ENCODE results near the gene PRSS36.

Gene PRSS36

DNA sequence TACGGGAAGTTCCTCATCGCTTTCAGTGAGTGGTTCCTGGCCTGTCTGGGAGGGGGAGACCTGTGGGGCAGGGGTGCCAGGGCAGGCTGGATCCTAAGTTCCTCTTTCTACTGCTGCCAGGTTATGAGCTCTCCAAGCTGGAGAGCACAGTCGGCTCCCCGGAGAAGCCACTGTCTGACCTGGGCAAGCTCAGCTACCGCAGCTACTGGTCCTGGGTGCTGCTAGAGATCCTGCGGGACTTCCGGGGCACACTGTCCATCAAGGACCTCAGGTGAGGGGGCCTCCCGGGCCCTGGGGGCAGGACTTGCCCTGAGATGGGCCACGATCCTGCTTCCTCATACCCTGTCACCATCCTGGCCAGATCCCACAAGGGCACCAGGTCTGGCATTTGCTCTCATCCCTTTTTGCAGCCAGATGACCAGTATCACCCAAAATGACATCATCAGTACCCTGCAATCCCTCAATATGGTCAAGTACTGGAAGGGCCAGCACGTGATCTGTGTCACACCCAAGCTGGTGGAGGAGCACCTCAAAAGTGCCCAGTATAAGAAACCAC is 19.5 kb downstream of the PRSS36 start:
- H3K4me3 Mint-ChIP-seq = no peak overlapping the region
- H3K27ac Mint-ChIP-seq = no peak overlapping the region
- peaks cover 5% of the 10 kb centered on the region for H3K4me1 Mint-ChIP-seq (ENCODE audit: low read depth)
- H3K27me3 Mint-ChIP-seq (ENCODE audit: low read depth) = no peaks in the 10 kb centered on the region
- peaks cover 19% of the 10 kb centered on the region for H3K36me3 Mint-ChIP-seq (ENCODE audit: low read depth)
- no peaks in the 10 kb centered on the region for H3K9me3 Mint-ChIP-seq

DNA sequence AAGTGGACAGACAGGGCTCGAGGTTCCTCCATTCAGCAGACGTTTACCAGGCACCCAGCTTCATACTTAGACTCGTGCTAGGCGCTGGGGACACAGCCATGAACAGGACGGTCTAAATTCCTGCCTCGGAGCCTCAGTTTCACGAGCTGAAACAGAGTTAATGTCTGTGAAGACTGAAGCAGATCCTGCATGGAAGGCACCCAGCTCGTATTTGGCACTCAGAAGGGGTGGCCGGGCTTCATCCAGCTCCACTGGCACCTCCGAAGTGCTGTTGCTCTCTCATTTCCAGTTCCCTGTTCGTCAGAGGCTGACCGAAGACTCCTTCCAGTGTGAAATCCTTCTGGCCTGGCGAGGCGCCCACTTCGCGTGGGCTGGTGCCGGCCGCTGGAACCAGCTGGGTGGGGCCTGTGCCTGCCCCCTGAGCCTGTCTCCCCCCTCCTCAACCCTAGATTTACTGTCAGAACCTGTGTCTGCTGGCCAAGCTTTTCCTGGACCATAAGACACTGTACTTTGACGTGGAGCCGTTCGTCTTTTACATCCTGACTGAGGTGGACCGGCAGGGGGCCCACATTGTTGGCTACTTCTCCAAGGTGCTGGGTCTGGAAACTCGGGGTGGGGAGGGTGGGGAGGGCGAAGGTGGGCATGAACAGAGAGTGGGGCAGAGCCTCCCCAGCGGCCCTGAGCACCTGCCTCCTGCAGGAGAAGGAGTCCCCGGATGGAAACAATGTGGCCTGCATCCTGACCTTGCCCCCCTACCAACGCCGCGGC is 20.1 kb downstream of the PRSS36 start:
- Mint-ChIP-seq H3K27me3 (ENCODE audit: low read depth) (no peaks in the 10 kb centered on the region), H3K36me3 (ENCODE audit: low read depth) (peaks cover 19% of the 10 kb centered on the region), H3K9me3 (no peaks in the 10 kb centered on the region), H3K4me3 (no peak overlapping the region), H3K4me1 (ENCODE audit: low read depth) (peaks cover 5% of the 10 kb centered on the region), H3K27ac (no peak overlapping the region)

DNA sequence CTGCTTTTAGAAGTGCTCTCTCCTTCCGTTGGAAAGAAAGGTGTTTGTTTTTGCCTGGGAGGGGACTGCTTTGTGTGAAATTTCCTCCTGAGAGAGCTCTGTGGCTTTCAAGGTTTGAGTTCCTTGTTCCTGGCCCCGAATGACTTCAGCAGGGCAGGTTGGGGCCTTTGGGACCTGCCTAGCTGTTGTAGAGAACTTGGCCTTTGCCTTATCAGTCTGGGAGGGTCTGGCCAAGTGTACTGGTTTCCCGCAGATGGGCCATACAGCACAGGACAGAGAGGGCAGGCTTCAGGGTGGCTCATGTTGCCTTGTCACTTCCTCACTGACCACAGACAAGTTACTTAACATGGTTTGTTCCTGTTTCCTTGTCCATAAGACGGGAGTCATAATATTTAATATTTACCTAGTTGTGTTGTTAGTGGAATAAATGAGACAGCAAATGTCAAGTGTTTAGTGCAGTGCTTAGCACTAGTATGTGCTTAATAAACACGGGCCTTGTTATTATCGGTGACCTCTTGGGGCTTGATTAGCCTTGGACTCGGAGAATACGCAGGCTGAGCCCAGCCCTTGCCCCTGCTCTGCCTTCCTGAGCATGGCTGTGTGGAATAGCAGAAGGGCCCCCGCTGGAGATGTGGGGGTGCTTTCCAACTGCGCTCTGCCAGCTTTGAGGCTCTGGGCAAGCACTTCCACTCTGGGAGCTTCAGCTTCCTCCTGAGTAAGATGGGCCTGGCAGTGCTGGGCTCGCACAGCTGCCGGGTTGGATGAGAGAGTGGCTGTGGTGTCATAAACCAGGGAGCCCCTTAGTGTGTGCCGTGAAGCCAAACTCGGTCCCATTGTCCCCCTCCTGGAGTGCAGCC is 20.9 kb downstream of the PRSS36 start:
- H3K4me1 Mint-ChIP-seq (ENCODE audit: low read depth) = peaks cover 5% of the 10 kb centered on the region
- no peaks in the 10 kb centered on the region for H3K27me3 Mint-ChIP-seq (ENCODE audit: low read depth)
- peaks cover 19% of the 10 kb centered on the region for H3K36me3 Mint-ChIP-seq (ENCODE audit: low read depth)
- H3K4me3 Mint-ChIP-seq = no peak overlapping the region
- peak overlapping the region; percentile 68 for H3K27ac Mint-ChIP-seq
- no peaks in the 10 kb centered on the region for H3K9me3 Mint-ChIP-seq

DNA sequence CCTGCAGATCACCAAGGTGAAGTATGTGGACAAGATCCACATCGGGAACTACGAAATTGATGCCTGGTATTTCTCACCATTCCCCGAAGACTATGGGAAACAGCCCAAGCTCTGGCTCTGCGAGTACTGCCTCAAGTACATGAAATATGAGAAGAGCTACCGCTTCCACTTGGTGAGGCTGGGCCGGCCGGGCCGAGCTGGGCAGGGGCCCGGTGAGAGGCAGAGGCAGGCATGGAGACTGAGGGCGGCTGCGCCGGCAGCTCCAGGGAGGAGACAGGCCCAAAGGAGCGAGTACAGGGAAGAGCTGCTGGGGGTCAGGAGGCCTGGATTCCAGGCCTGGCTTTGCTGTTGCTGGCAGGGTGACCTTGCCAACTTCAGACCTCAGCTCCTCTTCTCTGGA is 22.7 kb downstream of the PRSS36 start:
- Mint-ChIP-seq H3K27me3 (ENCODE audit: low read depth) (no peaks in the 10 kb centered on the region), H3K4me1 (ENCODE audit: low read depth) (peaks cover 5% of the 10 kb centered on the region), H3K27ac (no peak overlapping the region), H3K36me3 (ENCODE audit: low read depth) (peaks cover 20% of the 10 kb centered on the region), H3K4me3 (no peak overlapping the region), H3K9me3 (no peaks in the 10 kb centered on the region)

DNA sequence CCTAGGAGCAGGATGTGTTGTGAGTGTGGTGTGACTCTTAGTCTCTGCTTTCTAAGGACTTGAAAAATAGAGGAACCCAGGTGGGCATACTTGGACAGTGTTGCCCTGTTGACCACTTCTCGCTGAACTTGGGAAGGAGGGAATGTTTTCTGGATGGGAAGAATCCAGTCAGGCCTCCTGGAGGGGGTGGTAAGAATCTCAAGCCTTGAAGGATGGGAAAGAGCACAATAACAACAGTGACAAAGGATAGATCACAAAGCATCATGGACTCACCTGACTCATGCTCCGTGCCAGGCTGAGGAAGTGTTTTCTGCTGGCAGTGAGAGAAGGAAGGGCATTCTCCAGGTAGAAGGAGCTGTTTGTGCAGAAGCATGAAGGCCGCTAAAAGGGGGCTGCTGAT is 24.0 kb downstream of the PRSS36 start:
- Mint-ChIP-seq H3K36me3 (ENCODE audit: low read depth) (peaks cover 22% of the 10 kb centered on the region), H3K27ac (peak overlapping the region; percentile 24), H3K27me3 (ENCODE audit: low read depth) (no peaks in the 10 kb centered on the region), H3K4me3 (no peak overlapping the region), H3K4me1 (ENCODE audit: low read depth) (peaks cover 5% of the 10 kb centered on the region), H3K9me3 (no peaks in the 10 kb centered on the region)

DNA sequence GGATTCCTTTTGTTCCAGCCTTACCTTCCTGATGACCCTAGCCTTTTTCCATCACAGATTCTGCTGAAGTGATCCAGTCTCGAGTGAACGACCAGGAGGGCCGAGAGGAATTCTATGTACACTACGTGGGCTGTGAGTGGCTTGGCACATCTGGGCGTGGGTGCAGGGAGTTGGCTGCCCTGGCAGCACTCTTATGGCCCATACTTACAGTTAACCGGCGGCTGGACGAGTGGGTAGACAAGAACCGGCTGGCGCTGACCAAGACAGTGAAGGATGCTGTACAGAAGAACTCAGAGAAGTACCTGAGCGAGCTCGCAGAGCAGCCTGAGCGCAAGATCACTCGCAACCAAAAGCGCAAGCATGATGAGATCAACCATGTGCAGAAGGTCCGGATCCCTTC is 29.7 kb downstream of the PRSS36 start:
- Mint-ChIP-seq H3K4me1 (ENCODE audit: low read depth) (peaks cover 13% of the 10 kb centered on the region), H3K36me3 (ENCODE audit: low read depth) (peaks cover 19% of the 10 kb centered on the region), H3K27me3 (ENCODE audit: low read depth) (no peaks in the 10 kb centered on the region), H3K9me3 (no peaks in the 10 kb centered on the region), H3K4me3 (no peak overlapping the region), H3K27ac (no peak overlapping the region)

DNA sequence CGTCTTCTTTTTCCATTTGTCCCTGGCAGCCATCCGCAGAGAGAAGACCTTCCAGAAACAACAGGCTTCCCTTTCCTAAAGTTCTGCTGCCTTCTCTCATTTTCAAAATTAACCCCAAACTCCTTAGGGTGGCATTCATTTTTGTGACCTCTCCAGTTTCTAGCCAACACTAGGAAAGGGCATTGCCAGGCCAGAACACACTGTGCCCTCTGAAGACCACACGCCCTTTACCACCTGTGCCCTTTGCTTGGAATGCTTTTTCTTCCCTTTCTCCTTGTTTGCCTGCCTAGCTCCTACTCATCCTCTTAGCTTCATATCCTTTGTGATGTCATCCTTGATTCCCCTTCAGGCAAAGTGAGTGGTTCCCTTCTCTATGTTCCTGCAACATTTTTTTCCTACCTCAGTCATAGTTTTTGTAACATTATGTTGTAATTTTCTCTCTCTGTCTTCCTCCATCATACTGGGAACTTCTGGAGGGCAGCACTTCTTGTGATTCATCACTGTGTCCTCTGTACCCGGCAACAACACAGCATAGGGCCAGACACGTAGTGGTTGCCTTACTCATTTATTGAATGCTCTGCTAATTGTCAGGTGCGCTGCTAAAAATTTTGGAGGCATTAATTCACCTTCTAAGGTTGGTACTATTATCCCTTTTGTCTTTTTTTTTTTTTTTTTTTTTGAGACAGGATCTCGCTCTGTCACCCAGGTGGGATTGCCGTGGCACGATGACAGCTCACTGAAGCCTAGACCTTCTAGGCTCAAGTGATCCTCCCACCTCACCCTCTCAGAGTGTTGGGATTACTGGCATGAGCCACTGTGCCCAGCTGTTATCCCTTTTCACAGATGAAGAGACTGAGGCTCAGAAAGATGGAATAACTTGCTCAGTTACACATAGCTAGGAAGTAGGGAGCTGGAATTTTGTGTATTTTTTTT is 31.4 kb downstream of the PRSS36 start:
- Mint-ChIP-seq H3K27me3 (ENCODE audit: low read depth) (no peaks in the 10 kb centered on the region), H3K36me3 (ENCODE audit: low read depth) (peaks cover 20% of the 10 kb centered on the region), H3K27ac (peak overlapping the region; percentile 78), H3K9me3 (no peaks in the 10 kb centered on the region), H3K4me1 (ENCODE audit: low read depth) (peaks cover 16% of the 10 kb centered on the region), H3K4me3 (peak overlapping the region; percentile 87)

DNA sequence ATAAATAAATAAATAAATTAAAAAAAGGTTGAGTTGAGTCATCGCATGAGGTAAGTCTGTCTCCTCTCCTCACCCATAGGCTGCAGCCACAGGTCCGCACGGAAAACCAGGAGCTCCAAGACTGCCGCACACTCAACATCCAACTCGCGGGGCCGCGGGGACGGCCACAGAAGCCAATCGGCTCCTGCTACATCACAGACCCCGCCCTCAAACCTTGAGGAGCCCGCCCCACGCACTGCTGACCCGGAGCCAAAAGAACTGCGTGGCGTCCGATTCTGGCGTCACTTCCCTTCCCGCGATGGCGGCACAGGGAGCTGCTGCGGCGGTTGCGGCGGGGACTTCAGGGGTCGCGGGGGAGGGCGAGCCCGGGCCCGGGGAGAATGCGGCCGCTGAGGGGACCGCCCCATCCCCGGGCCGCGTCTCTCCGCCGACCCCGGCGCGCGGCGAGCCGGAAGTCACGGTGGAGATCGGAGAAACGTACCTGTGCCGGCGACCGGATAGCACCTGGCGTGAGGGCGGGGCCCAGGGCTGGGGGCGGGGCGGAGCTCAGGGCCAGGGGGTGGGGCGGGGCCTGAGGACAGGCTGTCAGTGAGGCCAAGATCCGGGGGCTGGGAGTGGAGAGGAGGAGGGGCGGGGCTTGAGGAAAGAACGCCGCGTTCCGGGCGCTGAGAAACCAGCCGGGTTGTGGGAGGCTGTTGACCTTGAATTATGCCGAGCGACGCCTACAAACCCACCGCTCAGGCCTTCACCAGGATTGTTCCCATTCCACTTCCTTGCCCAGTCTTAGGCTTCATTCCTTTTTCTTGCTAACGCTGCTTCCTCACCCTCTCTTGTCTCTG is 32.3 kb downstream of the PRSS36 start, which contains the start of gene KAT8:
Gene KAT8, plus strand, starts transcription at position 281 of the 839 bp plus-strand sequence. Its CDS starts 18 bp downstream, at position 299.
- Mint-ChIP-seq H3K27me3 (ENCODE audit: low read depth) (no peaks in the 10 kb centered on the region), H3K36me3 (ENCODE audit: low read depth) (peaks cover 20% of the 10 kb centered on the region), H3K4me3 (peak within 1 kb of the TSS; percentile 87), H3K4me1 (ENCODE audit: low read depth) (peaks cover 16% of the 10 kb centered on the region), H3K27ac (peak within 1 kb of the TSS; percentile 86), H3K9me3 (no peaks in the 10 kb centered on the region)

DNA sequence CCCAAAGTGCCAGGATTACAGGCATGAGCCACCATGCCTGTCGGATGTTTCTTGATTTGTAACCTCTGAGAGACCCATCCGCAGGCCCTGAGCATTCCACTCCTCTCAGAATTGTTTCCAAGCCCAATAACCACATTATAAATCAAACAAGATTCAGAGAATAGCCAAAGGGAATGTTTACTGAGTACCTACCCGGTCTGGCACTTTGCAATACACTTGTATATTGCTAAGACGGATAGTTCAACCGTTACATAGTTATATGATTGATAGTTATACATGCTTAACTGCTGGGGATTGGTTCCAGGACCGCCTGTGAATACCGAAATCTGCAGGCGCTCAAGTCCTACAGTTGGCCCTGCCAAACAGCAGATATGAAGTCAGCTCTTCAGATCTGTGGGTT is 35.4 kb downstream of the PRSS36 start:
- Mint-ChIP-seq H3K27ac (no peak overlapping the region), H3K27me3 (ENCODE audit: low read depth) (no peaks in the 10 kb centered on the region), H3K4me1 (ENCODE audit: low read depth) (peaks cover 18% of the 10 kb centered on the region), H3K9me3 (no peaks in the 10 kb centered on the region), H3K4me3 (no peak overlapping the region), H3K36me3 (ENCODE audit: low read depth) (peaks cover 9% of the 10 kb centered on the region)

DNA sequence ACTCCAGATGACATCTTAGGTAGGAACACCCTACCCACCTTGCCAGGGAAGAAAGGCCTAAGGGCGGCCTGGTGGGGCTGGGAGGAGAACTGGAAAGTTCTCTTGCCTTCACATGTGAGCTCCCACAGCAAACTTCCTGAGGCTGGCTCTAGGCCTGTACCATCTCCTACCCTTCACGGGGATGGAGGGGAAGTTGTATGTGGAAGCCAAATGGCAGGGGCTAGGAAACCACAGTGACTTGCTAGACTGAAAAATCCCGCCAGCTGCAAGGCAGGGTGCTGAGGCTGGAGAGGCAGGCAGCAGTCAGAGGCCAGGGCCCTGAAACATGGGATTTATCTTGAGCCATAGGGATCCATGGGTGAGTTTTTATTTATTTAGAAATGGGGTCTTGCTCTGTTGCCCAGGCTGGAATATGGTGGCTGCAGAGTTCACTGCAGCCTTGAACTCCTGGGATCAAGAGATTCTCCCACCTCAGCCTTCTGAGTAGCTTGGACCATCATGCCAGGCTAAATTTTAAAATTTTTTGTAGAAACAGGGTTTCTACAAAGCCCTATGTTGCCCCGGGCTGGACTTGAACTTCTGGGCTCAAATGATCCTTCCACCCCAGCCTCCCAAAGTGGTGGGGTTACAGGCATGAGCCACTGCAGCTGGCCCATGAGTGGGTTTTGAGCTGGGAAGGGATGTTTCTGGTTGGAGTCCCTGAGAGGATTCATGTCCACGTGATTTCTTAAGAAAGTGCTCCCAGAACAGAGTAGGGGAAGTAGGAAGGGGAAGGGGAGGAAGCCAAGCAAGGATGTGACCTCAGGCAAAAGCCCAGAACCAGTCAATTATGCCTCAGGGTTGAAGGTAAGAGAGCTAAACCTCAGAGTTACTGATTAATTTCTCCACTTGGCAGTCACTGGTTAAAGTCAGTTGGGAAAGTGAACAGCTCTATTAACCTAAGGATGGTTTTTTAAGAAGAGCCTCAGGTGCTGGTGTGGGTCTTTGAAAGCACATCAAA is 36.4 kb downstream of the PRSS36 start:
- Mint-ChIP-seq H3K4me1 (ENCODE audit: low read depth) (peaks cover 14% of the 10 kb centered on the region), H3K36me3 (ENCODE audit: low read depth) (peaks cover 9% of the 10 kb centered on the region), H3K9me3 (no peaks in the 10 kb centered on the region), H3K27ac (peak overlapping the region; percentile 65), H3K4me3 (no peak overlapping the region), H3K27me3 (ENCODE audit: low read depth) (no peaks in the 10 kb centered on the region)

DNA sequence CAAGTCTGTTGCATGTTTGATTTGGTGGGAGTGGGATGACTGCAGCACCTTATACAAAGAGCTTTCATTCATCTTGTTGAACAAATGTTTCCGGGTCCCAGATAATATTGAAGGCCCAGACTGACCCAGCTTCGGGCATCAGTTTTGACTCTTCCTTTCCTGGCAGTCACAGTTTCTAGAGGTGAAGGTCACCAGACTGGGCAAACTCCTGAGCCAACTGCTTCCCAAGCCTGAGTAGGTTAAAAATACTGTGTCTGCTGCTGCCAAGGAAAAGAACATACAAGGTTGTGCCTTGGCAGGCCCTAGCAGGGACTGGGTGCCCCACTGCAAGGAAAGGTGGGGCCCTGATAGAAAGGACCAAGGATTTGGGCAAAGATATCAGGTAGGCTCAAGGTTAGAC is 37.2 kb downstream of the PRSS36 start:
- H3K4me3 Mint-ChIP-seq = no peak overlapping the region
- H3K27ac Mint-ChIP-seq = no peak overlapping the region
- peaks cover 12% of the 10 kb centered on the region for H3K4me1 Mint-ChIP-seq (ENCODE audit: low read depth)
- no peaks in the 10 kb centered on the region for H3K27me3 Mint-ChIP-seq (ENCODE audit: low read depth)
- no peaks in the 10 kb centered on the region for H3K9me3 Mint-ChIP-seq
- peaks cover 9% of the 10 kb centered on the region for H3K36me3 Mint-ChIP-seq (ENCODE audit: low read depth)

DNA sequence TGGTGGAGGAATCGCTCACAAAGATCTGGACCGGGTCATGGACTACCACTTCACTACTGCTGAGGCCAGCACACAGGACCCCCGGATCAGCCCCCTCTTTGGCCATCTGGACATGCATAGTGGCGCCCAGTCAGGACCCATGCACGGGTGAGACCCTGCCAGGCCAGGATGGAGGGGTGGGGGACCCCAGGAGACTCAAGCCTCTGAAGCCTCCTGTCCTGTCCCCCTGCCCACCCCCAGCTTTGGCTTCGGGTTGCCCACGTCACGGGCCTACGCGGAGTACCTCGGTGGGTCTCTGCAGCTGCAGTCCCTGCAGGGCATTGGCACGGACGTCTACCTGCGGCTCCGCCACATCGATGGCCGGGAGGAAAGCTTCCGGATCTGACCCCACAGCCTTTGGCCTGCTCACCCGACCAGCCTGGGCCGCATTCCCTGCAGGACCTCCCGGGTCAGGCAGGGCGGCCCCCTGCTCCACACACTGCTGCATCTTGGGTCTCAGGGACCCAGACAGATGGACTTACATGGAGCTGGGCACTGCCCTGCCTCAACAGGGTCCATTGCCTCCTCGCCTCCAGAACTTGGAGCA is 37.9 kb downstream of the PRSS36 start:
- Mint-ChIP-seq H3K4me1 (ENCODE audit: low read depth) (peaks cover 17% of the 10 kb centered on the region), H3K9me3 (no peaks in the 10 kb centered on the region), H3K27me3 (ENCODE audit: low read depth) (no peaks in the 10 kb centered on the region), H3K4me3 (no peak overlapping the region), H3K27ac (no peak overlapping the region), H3K36me3 (ENCODE audit: low read depth) (peaks cover 9% of the 10 kb centered on the region)
